CD4-positive, CD25-positive, alpha-beta regulatory T cell (primary cell): ENCODE results near the gene FXYD5. TPM values are rescaled to one million over a fixed set of nuclear protein-coding genes. Genes with fewer than 3 reads are reported as not detected.
A peak's percentile ranks its signal among the peaks of the same experiment; 100 is the strongest.

ENCODE experiments used
- ATAC-seq, 2 donors: fragments of 150-1000 bp; cut with Tn5 transposase; one replicate each; pipeline ENCODE4 v1.10.0; 2021; ENCODE audit warnings: low read depth in 2 of 2, moderate number of reproducible peaks in 2 of 2, moderate library complexity in 1 of 2
- DNase-seq, 3 donors: peaks; one replicate each; pipeline versions ENCODE4 v3.0.0 to v3.0.0-alpha.2; 2012 to 2022; ENCODE audit warnings: mixed read lengths in 1 of 3
- H3K27ac ChIP-seq: one replicate; pipeline ENCODE4 v1.7.0; 2013; ENCODE audit warnings: mild to moderate bottlenecking, low read length; ENCODE audit not compliant: insufficient read depth, poor library complexity, severe bottlenecking
- H3K27me3 ChIP-seq: one replicate; pipeline ENCODE4 v1.7.0; 2013; ENCODE audit warnings: low read length; ENCODE audit not compliant: control insufficient read depth, insufficient read depth
- H3K36me3 ChIP-seq: one replicate; pipeline ENCODE4 v1.7.0; 2013; ENCODE audit warnings: mild to moderate bottlenecking, low read length, moderate library complexity; ENCODE audit not compliant: control insufficient read depth, insufficient read depth
- H3K4me1 ChIP-seq: 2 replicates; pipeline ENCODE4 v1.7.0; 2013; ENCODE audit warnings: mild to moderate bottlenecking, low read length; ENCODE audit not compliant: insufficient read depth, control insufficient read depth, poor library complexity, severe bottlenecking
- H3K4me3 ChIP-seq: one replicate; pipeline ENCODE4 v1.7.0; 2013; ENCODE audit warnings: low read depth, mild to moderate bottlenecking, low read length, moderate library complexity
- H3K9me3 ChIP-seq, 2 experiments: 1 replicate in 1 of 2; 2 replicates in 1 of 2; pipeline ENCODE4 v1.7.0; 2013; ENCODE audit warnings: low read length in 2 of 2, mild to moderate bottlenecking in 1 of 2, moderate library complexity in 1 of 2; ENCODE audit not compliant: control insufficient read depth in 2 of 2
- H3K27ac Mint-ChIP-seq, 3 donors: one replicate each; pipeline ENCODE4 v1.8.0; 2020 to 2022; ENCODE audit warnings: mild to moderate bottlenecking in 3 of 3, mixed read lengths in 3 of 3, moderate library complexity in 2 of 3
- H3K27me3 Mint-ChIP-seq: one replicate; pipeline ENCODE4 v1.8.0; 2022; ENCODE audit warnings: mild to moderate bottlenecking, mixed read lengths
- H3K36me3 Mint-ChIP-seq: one replicate; pipeline ENCODE4 v1.8.0; 2020; ENCODE audit warnings: mixed read lengths
- H3K4me1 Mint-ChIP-seq, 4 donors: one replicate each; pipeline ENCODE4 v1.8.0; 2020 to 2022; ENCODE audit warnings: mixed read lengths in 4 of 4, mild to moderate bottlenecking in 1 of 4
- H3K4me3 Mint-ChIP-seq, 4 donors: one replicate each; pipeline ENCODE4 v1.8.0; 2020 to 2022; ENCODE audit warnings: mild to moderate bottlenecking in 4 of 4, mixed read lengths in 4 of 4, moderate library complexity in 3 of 4
- H3K9me3 Mint-ChIP-seq, 7 donors: one replicate each; pipeline ENCODE4 v1.8.0; 2020 to 2022; ENCODE audit warnings: mixed read lengths in 7 of 7, mild to moderate bottlenecking in 3 of 7, moderate library complexity in 2 of 7
- polyA plus RNA-seq, 4 donors: library from polyadenylated mRNA; unstranded; fragments of 300-500 nt; fragmentation: Illumina TruSeq; gene quantifications; one replicate each; pipeline ENCODE4 v1.2.3, GENCODE V29; 2021
- total RNA-seq: library from RNA; stranded (reverse); gene quantifications from one replicate; pipeline ENCODE4 v1.2.3, GENCODE V29; 2022

Gene FXYD5
- 503 TPM for total RNA-seq
- polyA plus RNA-seq: 100 to 1,000 TPM; 465 to 575 (median 487) TPM

DNA sequence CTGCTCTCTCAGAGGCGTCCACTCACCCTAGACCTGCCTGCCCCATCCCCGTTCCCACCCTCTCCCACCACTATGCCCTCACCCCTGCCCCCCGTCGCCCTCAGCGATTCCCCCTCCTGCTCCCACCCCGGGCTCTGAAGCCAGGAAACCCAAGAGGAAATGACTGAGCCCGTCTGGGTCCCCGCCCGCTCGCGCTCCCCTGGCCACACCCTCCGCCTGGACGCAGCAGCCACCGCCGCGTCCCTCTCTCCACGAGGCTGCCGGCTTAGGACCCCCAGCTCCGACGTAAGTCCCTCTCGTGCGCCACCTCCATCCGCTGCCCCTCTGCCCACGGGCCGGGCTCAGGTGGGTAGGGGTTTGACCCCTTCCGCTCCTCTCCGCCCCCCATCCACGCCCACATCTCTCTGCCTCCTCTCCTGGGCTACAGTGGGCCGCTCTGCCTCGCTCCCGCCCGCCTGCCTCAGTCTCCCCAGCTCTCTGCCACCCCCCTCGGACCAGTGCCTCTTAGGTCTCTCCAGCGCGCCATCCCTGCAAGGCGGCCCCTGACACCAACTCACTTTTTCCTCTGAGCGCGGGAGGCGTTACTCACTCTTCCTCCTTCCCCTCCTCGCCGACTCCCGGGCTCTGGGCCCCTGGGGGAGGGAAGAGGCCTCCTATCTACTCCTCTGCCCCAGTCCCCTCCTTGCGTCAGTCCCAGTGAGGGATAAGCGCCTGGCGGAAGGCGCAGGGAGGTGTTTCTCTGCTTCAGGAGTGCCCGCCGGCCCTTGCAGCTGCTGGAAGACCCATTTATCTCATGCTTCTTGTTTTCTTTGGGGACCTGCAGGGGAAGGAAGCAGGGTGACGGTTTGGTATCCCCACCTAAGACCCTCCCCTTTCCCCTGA, at the start of gene FXYD5:
TSS of gene FXYD5 (plus strand) at position 211 of the 882 bp plus-strand sequence. CDS start 816 bp downstream, outside the sequence.
- Histone ChIP-seq H3K4me3 (peak within 1 kb of the TSS; percentile 81), H3K27me3 (no peaks in the 10 kb centered on the region), H3K4me1 (peaks cover 45% of the 10 kb centered on the region), H3K9me3 (no peaks in the 10 kb centered on the region), H3K36me3 (peaks cover 32% of the 10 kb centered on the region), H3K27ac (peak within 1 kb of the TSS; percentile 83)
- ATAC-seq (peak; percentile 75 to 79), DNase-seq (peak; percentile 57 to 73 (median 63))
- H3K9me3 Mint-ChIP-seq: peaks cover 0 to 3% (median 0%) of the 10 kb centered on the region in 7 donors
- H3K27ac Mint-ChIP-seq: peak within 1 kb of the TSS; percentile 98 to 99 (median 99)
- H3K27me3 Mint-ChIP-seq: peaks cover 6% of the 10 kb centered on the region
- H3K36me3 Mint-ChIP-seq: peaks cover 37% of the 10 kb centered on the region
- H3K4me3 Mint-ChIP-seq: peak within 1 kb of the TSS; percentile 98 to 100 (median 100)
- H3K4me1 Mint-ChIP-seq: peaks cover 14 to 68% (median 37%) of the 10 kb centered on the region in 4 donors

GRCh38 chr19:35105047-35105410, 49.5 kb upstream of the FXYD5 start:
- Mint-ChIP-seq H3K36me3 (no peaks in the 10 kb centered on the region), H3K9me3 (no peaks in the 10 kb centered on the region), H3K4me3 (no peak overlapping the region), H3K27me3 (no peaks in the 10 kb centered on the region), H3K27ac (no peak overlapping the region), H3K4me1 (no peaks in the 10 kb centered on the region)
- DNase-seq (no peak), ATAC-seq (no peak)
- Histone ChIP-seq H3K27ac (no peak overlapping the region), H3K27me3 (no peaks in the 10 kb centered on the region), H3K4me3 (no peak overlapping the region), H3K36me3 (no peaks in the 10 kb centered on the region), H3K9me3 (no peaks in the 10 kb centered on the region), H3K4me1 (no peaks in the 10 kb centered on the region)

DNA sequence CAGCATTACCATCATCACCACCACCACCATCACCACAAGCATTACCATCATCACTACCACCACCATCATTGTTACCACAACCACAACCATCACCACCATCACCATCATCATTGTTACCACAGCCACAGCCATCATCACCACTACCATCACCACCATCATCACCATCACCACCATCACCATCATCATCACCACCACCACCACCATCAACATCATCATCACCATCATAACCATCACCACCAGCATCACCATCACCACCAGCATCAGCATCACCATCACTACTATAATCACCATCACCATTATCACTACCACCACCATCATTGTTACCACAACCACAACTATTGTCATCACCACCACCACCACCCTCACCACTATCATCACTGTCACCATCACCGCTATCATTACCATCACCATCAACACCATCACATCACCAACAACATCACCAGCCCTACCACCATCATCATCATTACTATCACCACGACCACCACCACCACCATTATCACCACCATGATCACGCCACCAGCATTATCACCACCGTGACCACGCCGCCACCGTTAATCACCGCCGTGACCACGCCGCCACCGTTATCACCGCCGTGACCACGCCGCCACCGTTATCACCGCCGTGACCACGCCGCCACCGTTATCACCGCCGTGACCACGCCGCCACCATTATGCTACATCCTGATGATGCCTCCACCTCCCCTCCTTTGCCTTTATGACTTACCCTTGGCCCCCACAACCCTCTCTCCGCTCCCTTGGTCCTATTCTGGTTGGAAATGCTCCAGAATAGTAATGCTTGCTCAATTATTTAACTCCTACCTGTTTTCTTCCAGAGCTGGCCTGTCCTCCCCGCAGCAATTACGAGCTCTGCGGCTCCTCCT, 48.9 kb upstream of the FXYD5 start:
- no peaks in the 10 kb centered on the region for H3K36me3 ChIP-seq
- Mint-ChIP-seq H3K27ac (no peak overlapping the region), H3K4me3 (no peak overlapping the region), H3K9me3 (no peaks in the 10 kb centered on the region), H3K36me3 (no peaks in the 10 kb centered on the region), H3K4me1 (no peaks in the 10 kb centered on the region), H3K27me3 (no peaks in the 10 kb centered on the region)
- no peak for DNase-seq
- ATAC-seq: no peak
- H3K4me1 ChIP-seq: no peaks in the 10 kb centered on the region
- H3K27me3 ChIP-seq: no peaks in the 10 kb centered on the region
- no peaks in the 10 kb centered on the region for H3K9me3 ChIP-seq
- H3K27ac ChIP-seq: no peak overlapping the region
- no peak overlapping the region for H3K4me3 ChIP-seq

DNA sequence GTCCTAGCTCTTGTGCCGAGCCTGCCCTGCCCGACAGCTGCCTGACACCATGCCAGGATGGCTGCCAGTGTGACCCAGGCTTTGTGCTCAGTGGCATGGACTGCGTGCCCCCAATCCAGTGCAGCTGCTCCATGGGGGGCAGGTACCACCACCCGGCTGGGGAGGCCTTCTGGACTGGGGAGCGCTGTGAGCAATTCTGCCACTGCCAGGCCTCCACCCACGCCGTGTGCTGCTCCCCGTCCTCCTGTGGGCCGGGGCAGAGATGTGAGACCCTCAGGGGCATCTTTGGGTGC, 48.3 kb upstream of the FXYD5 start:
- no peaks in the 10 kb centered on the region for H3K27me3 Mint-ChIP-seq
- ATAC-seq (no peak), DNase-seq (no peak)
- no peaks in the 10 kb centered on the region for H3K36me3 ChIP-seq
- H3K27ac ChIP-seq: no peak overlapping the region
- H3K4me1 ChIP-seq: no peaks in the 10 kb centered on the region
- no peaks in the 10 kb centered on the region for H3K36me3 Mint-ChIP-seq
- no peaks in the 10 kb centered on the region for H3K4me1 Mint-ChIP-seq
- H3K9me3 ChIP-seq: no peaks in the 10 kb centered on the region
- H3K4me3 Mint-ChIP-seq: no peak overlapping the region
- H3K9me3 Mint-ChIP-seq: no peaks in the 10 kb centered on the region
- no peak overlapping the region for H3K27ac Mint-ChIP-seq
- H3K27me3 ChIP-seq: no peaks in the 10 kb centered on the region
- no peak overlapping the region for H3K4me3 ChIP-seq

- Mint-ChIP-seq H3K4me3 (no peak overlapping the region), H3K36me3 (no peaks in the 10 kb centered on the region), H3K27ac (no peak overlapping the region)
Observed at GRCh38 chr19:35106898-35107541, 47.5 kb upstream of the FXYD5 start.

DNA sequence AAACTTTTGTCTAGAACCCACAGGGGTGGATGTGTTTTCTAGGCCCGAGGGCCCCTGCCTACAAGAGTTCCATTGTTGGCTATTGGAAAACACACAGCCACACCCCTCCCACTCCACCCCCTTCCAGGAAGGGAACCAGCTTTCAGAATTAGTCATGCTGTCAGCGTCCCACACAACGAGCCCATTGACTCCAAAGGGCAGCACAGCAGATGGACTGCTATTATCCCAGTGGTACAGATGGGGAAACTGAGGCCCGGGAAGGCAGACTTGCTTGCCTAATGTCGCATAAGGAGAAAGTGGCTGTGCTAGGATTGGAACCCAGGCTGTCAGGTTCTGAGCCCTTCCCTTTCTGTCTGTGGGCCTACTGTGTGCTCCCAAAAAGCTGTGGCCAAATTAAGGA, 47.0 kb upstream of the FXYD5 start:
- Histone ChIP-seq H3K27me3 (no peaks in the 10 kb centered on the region), H3K4me3 (no peak overlapping the region), H3K9me3 (no peaks in the 10 kb centered on the region), H3K36me3 (no peaks in the 10 kb centered on the region), H3K4me1 (no peaks in the 10 kb centered on the region), H3K27ac (no peak overlapping the region)
- Mint-ChIP-seq H3K4me3 (no peak overlapping the region), H3K36me3 (no peaks in the 10 kb centered on the region), H3K27me3 (peaks cover 5% of the 10 kb centered on the region), H3K9me3 (no peaks in the 10 kb centered on the region), H3K27ac (no peak overlapping the region), H3K4me1 (no peaks in the 10 kb centered on the region)
- DNase-seq (no peak), ATAC-seq (no peak)

More at GRCh38 chr19:35106898-35107541, 47.5 kb upstream of the FXYD5 start:
- H3K9me3 ChIP-seq: no peaks in the 10 kb centered on the region
- ATAC-seq (no peak), DNase-seq (no peak)
- Mint-ChIP-seq H3K9me3 (no peaks in the 10 kb centered on the region), H3K4me1 (no peaks in the 10 kb centered on the region), H3K27me3 (peaks cover 4% of the 10 kb centered on the region)
- no peak overlapping the region for H3K27ac ChIP-seq
- no peaks in the 10 kb centered on the region for H3K27me3 ChIP-seq
- H3K36me3 ChIP-seq: no peaks in the 10 kb centered on the region
- no peak overlapping the region for H3K4me3 ChIP-seq
- H3K4me1 ChIP-seq: no peaks in the 10 kb centered on the region

- Histone ChIP-seq H3K4me3 (no peak overlapping the region), H3K27ac (no peak overlapping the region), H3K9me3 (no peaks in the 10 kb centered on the region), H3K36me3 (no peaks in the 10 kb centered on the region), H3K4me1 (no peaks in the 10 kb centered on the region), H3K27me3 (no peaks in the 10 kb centered on the region)
- H3K4me1 Mint-ChIP-seq: no peaks in the 10 kb centered on the region
- no peaks in the 10 kb centered on the region for H3K9me3 Mint-ChIP-seq
- H3K27me3 Mint-ChIP-seq: peaks cover 5% of the 10 kb centered on the region
- H3K4me3 Mint-ChIP-seq: no peak overlapping the region
- ATAC-seq (no peak), DNase-seq (no peak)
- H3K27ac Mint-ChIP-seq: peak overlapping the region in 1 of 3 donors; percentile 79
- no peaks in the 10 kb centered on the region for H3K36me3 Mint-ChIP-seq
Observed at GRCh38 chr19:35108730-35109129, 45.8 kb upstream of the FXYD5 start.
